GM10266 (cell line): ENCODE results near the gene GRK1.
"Not testable (repeated sequence)": the region's sequence is repeated elsewhere in the genome, so short reads cannot be mapped to it uniquely, and the experiment has no call there.

Experiments
- DNase-seq: peaks from one replicate; pipeline ENCODE4 v3.0.0; 2012; ENCODE audit errors: extremely low spot score
- TF ChIP-seq, protein P1 (sequence below): IDR thresholded peaks from 2 replicates; pipeline ENCODE4 v1.5.1; 2012; ENCODE audit warnings: mild to moderate bottlenecking, low read depth; ENCODE audit not compliant: control insufficient read depth, insufficient read depth; ENCODE audit errors: missing control alignments

GRK1 gene

DNA sequence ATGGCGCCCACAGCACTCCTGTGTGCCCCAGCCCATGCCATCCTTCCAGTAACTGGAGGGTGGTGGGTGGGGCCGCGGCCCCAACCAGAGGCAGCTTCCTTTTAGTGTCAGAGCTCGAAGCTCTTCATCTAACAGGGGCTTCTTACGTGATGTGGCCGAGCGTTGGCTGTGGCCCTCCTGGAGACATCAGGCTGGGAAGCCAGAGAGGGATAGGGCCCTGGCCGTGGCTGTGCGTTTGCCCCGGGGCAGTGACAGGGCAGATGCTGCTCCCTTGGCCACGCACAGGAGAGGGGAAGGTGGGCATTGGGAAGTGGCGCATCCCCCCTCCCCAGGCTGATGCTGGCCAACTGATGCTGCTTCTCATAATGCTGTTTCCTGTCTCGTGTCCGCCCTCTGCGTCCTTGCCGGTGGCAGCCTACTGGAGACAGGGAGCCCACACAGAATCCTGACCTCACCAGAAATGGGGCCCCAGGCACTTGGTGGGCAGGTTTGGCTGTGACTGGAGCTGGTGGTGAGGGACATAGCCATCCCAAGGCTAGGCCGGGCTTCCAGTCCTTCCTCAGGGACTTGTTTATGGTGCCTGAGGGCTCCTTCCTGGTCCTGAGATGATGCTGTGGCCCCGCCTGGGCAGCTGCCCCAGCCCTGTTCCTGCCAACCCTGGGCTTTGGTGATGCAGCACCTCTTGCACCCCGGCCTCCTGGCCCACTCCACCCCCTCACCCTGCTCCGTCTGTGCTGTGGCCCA is 43.4 kb upstream of the GRK1 start:
- no peak for DNase-seq
- TF ChIP-seq, protein P1, sequence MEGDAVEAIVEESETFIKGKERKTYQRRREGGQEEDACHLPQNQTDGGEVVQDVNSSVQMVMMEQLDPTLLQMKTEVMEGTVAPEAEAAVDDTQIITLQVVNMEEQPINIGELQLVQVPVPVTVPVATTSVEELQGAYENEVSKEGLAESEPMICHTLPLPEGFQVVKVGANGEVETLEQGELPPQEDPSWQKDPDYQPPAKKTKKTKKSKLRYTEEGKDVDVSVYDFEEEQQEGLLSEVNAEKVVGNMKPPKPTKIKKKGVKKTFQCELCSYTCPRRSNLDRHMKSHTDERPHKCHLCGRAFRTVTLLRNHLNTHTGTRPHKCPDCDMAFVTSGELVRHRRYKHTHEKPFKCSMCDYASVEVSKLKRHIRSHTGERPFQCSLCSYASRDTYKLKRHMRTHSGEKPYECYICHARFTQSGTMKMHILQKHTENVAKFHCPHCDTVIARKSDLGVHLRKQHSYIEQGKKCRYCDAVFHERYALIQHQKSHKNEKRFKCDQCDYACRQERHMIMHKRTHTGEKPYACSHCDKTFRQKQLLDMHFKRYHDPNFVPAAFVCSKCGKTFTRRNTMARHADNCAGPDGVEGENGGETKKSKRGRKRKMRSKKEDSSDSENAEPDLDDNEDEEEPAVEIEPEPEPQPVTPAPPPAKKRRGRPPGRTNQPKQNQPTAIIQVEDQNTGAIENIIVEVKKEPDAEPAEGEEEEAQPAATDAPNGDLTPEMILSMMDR = no peak

DNA sequence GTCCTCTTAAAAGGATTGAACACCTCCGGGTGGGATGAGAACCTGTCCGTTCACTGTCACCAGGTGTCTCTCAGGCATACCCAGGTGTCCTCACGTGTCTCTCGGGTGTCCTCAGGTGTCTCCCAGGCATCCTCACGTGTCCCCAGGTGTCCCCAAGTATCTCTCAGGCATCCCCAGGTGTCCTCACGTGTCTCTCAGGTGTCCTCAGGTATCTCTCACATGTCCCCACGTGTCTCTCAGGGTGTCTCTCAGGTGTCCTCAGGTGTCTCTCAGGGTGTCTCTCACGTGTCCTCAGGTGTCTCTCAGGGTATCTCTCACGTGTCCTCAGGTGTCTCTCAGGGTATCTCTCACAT is 42.8 kb upstream of the GRK1 start:
- TF ChIP-seq, protein P1 = no peak
- no peak for DNase-seq

DNA sequence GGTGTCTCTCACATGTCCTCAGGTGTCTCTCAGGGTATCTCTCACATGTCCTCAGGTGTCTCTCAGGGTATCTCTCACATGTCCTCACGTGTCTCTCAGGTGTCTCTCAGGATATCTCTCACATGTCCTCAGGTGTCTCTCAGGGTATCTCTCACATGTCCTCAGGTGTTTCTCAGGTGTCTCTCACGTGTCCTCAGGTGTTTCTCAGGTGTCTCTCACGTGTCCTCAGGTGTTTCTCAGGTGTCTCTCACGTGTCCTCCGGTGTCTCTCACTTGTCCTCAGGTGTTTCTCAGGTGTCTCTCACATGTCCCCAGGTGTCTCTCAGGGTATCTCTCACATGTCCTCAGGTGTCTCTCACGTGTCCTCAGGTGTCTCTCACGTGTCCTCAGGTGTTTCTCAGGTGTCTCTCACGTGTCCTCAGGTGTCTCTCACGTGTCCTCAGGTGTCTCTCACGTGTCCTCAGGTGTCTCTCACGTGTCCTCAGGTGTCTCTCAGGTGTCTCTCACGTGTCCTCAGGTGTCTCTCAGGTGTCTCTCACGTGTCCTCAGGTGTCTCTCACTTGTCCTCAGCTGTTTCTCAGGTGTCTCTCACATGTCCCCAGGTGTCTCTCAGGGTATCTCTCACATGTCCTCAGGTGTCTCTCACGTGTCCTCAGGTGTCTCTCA is 42.2 kb upstream of the GRK1 start:
- not testable (repeated sequence) for DNase-seq

DNA sequence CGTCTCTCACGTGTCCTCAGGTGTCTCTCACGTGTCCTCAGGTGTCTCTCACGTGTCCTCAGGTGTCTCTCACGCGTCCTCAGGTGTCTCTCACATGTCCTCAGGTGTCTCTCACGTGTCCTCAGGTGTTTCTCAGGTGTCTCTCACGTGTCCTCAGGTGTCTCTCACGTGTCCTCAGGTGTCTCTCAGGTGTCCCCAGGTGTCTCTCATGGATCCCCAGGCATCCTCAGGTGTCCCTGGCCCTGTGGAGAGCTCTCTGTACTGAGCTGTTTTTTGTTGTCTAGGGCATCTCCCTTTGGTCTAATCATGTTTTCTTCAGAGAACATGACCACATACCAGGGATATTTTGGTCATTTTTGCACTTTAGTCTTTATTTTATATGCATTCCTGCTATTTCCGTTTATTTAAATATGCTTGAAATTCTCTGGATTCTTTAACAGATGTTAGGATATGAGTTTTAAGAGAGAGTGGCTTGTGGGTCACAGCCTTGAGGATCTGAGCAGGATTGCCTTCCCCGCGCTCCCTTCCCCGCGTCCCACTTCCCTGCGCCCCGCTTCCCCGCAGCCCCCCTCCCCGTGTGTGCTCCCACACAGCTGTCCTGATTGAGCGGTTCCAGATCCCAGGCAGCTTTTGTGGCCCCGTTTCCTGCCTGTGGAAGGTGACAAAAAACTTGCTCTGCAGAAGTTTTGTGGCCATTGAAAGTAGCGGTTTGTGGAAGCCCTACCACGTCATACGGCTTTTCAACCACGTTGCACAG is 40.9 kb upstream of the GRK1 start:
- DNase-seq = no peak
- TF ChIP-seq, protein P1 = no peak

DNA sequence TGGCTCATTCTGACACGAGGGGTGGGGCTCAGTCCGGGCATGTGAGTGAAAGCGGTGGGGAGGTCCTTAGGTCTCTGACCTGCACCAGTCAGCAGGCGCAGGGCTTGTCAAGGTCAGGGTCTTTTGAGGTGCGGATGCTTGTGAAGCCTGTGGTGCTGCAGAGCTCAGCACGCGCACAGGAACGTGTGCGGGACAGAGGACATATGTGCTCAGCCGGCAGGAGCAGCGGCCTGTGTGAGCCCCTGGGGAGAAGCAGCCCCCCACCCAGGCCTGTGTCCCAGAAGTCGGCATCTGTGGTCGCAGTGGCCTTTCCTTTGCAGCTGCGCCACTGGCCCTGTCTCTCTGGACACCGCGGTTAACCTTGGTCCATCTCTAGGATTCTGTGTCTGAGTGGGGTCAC is 39.9 kb upstream of the GRK1 start:
- DNase-seq = no peak
- TF ChIP-seq, protein P1 = no peak

DNA sequence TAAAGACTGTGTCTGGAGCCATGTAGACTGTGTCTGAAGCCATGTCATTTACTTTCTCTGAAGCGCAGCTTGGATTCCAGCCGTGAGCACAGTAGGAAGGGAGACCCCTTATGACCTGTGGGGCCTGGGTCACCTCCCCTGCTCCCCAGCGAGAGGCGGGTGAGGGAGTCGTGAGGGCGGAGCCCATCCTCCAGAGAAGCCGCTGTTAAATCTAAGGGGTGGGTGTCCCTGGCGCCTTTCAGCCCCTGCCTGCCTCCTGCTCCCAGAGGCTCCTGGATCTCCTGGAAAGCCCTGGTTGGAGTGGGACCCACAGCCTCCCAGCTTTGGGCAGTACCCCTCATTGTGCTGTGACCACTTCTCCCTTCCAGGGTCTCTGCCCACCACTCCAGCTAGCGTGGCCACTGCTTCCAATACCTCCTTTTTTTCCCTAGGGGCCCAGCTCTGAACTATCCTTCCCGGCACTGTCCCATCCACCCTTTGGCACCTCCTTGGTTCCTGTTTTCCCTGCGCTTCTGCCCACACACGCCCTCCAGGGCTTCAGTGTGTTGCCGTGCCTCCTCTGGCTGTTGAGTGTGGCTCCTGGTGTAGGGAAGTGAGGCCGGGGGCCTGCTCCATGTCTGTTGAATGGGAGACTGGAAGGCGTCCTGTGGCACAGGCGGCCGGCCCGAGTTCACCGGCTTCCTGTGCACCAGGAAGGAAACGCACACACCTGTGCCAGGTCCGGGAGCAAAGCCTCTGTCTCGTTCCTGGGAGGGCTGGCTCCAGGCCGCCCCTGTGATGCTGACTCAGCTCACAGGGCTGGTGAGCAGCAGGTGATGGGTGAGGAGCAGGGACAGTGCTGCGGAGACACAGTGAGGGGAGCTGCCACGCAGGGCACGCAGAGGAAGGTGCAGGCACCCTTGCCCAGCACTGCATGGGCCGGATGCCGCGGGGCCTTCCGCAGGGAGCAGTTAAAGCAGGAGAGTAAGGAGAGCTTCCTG is 38.4 kb upstream of the GRK1 start:
- TF ChIP-seq, protein P1 = no peak
- no peak for DNase-seq

DNA sequence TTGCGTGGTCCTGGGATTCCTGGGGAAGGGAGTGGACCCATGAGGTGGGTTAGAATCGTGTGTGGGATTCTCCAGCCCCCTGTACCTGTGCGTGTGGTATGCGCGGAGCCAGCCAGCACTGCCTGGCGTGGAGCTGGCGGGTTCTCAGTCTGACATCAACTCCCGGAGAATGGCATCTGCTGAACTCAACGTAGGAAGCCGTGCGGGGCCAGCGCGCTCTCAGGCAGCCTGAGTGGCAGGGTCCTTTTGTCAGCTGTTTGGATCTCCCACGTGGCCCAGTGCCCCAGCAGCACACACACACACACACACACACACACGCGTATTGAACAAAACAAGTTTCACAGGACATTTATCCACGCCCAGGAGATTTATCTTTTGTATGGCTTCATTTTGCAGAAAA is 37.2 kb upstream of the GRK1 start:
- TF ChIP-seq, protein P1 = no peak
- DNase-seq = no peak
